ENCODE data around the gene NLGN1.

The NLGN1 gene

DNA sequence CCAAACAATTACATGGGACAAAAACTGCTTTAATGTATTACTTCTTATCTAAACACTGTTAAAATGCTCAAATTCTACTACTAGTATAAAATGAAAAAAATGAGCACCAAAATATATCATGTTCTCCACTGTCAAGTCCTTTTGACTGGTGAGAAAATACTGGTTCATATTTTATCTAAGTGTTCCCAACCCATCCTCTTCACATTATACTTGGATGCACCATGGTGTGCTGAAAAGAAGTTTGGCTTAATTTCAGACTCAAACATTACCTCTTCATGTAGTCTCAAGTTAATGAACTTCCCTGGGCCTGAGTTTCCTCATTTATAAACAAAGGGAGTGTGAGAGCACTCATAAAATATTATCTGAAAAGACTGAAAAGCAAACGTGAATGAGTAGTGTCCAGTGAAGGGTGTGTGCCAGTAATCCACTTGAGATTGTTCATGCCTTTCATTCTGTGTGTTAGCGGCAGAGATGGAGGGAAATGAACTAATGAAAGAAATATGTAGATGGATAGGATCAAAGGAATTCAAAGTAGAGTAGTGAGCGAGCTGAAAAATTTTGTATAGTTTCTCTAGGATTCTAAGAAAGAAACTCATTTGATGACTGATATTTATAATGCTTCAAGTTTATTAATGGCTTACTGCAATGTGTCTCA, 263.2 kb downstream of the NLGN1 start:
- no peaks in the 10 kb centered on the region for H3K27me3 ChIP-seq
- TF ChIP-seq, protein P1, sequence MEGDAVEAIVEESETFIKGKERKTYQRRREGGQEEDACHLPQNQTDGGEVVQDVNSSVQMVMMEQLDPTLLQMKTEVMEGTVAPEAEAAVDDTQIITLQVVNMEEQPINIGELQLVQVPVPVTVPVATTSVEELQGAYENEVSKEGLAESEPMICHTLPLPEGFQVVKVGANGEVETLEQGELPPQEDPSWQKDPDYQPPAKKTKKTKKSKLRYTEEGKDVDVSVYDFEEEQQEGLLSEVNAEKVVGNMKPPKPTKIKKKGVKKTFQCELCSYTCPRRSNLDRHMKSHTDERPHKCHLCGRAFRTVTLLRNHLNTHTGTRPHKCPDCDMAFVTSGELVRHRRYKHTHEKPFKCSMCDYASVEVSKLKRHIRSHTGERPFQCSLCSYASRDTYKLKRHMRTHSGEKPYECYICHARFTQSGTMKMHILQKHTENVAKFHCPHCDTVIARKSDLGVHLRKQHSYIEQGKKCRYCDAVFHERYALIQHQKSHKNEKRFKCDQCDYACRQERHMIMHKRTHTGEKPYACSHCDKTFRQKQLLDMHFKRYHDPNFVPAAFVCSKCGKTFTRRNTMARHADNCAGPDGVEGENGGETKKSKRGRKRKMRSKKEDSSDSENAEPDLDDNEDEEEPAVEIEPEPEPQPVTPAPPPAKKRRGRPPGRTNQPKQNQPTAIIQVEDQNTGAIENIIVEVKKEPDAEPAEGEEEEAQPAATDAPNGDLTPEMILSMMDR (IDR thresholded peaks at IDR 0.05): no peak
- H3K9me3 ChIP-seq: no peaks in the 10 kb centered on the region
- H3K27ac ChIP-seq: no peak overlapping the region
- H3K4me1 ChIP-seq (ENCODE audit: control insufficient read depth in 1 of 2, insufficient read depth in 1 of 2, low read depth in 1 of 2, low read length in 1 of 2): no peaks in the 10 kb centered on the region
- no peaks in the 10 kb centered on the region for H3K36me3 ChIP-seq
- no peak overlapping the region for H3K4me3 ChIP-seq (ENCODE audit: low read depth in 1 of 2, low read length in 1 of 2)

GRCh38 chr3:173663696-173664111, 266.2 kb downstream of the NLGN1 start:
- no peak overlapping the region for H3K4me3 ChIP-seq (ENCODE audit: low read depth in 1 of 2, low read length in 1 of 2)
- TF ChIP-seq, protein P1 (IDR thresholded peaks at IDR 0.05): no peak
- no peaks in the 10 kb centered on the region for H3K27me3 ChIP-seq
- H3K27ac ChIP-seq: no peak overlapping the region
- no peaks in the 10 kb centered on the region for H3K9me3 ChIP-seq
- H3K4me1 ChIP-seq (ENCODE audit: control insufficient read depth in 1 of 2, insufficient read depth in 1 of 2, low read depth in 1 of 2, low read length in 1 of 2): no peaks in the 10 kb centered on the region
- H3K36me3 ChIP-seq: no peaks in the 10 kb centered on the region

DNA sequence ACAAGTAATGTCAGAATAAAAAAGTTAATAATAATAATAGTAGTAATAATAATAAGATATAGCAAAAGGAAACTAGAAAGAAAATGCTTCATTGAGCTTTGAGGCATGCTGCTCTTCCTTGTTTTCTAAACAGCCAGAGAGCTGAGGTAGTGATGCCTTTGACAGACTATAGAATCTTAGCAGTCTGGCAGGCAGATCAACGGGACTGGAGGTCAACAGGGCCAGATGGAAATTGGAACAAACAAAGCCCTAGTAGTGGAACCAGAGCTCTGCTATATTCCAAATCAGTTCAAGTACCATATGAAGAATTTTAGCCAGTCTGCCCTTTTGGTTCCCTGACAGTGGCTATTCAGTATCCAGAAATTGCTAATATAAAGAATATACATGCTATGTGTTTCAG, 278.6 kb downstream of the NLGN1 start:
- Histone ChIP-seq H3K36me3 (no peaks in the 10 kb centered on the region), H3K9me3 (no peaks in the 10 kb centered on the region)
- TF ChIP-seq, protein P1 (IDR thresholded peaks at IDR 0.05): no peak

GRCh38 chr3:173681188-173681678, 283.7 kb downstream of the NLGN1 start:
- TF ChIP-seq, protein P1 (IDR thresholded peaks at IDR 0.05): no peak
- Histone ChIP-seq H3K27me3 (no peaks in the 10 kb centered on the region), H3K36me3 (no peaks in the 10 kb centered on the region), H3K9me3 (no peaks in the 10 kb centered on the region), H3K27ac (no peak overlapping the region), H3K4me1 (ENCODE audit: control insufficient read depth in 1 of 2, insufficient read depth in 1 of 2, low read depth in 1 of 2, low read length in 1 of 2) (no peaks in the 10 kb centered on the region), H3K4me3 (ENCODE audit: low read depth in 1 of 2, low read length in 1 of 2) (no peak overlapping the region)

More for the DNA sequence above, 278.6 kb downstream of the NLGN1 start:
- no peaks in the 10 kb centered on the region for H3K27me3 ChIP-seq
- H3K4me3 ChIP-seq (ENCODE audit: low read depth in 1 of 2, low read length in 1 of 2): no peak overlapping the region
- H3K27ac ChIP-seq: no peak overlapping the region
- no peaks in the 10 kb centered on the region for H3K4me1 ChIP-seq (ENCODE audit: control insufficient read depth in 1 of 2, insufficient read depth in 1 of 2, low read depth in 1 of 2, low read length in 1 of 2)

GRCh38 chr3:173685456-173685855, 287.9 kb downstream of the NLGN1 start:
- no peak overlapping the region for H3K27ac ChIP-seq
- no peak overlapping the region for H3K4me3 ChIP-seq (ENCODE audit: low read depth in 1 of 2, low read length in 1 of 2)
- no peaks in the 10 kb centered on the region for H3K4me1 ChIP-seq (ENCODE audit: control insufficient read depth in 1 of 2, insufficient read depth in 1 of 2, low read depth in 1 of 2, low read length in 1 of 2)
- H3K27me3 ChIP-seq: no peaks in the 10 kb centered on the region
- TF ChIP-seq, protein P1 (IDR thresholded peaks at IDR 0.05): no peak
- H3K9me3 ChIP-seq: no peaks in the 10 kb centered on the region
- H3K36me3 ChIP-seq: no peaks in the 10 kb centered on the region
